ENCODE results near the gene DNAAF1.

DNAAF1 gene

DNA sequence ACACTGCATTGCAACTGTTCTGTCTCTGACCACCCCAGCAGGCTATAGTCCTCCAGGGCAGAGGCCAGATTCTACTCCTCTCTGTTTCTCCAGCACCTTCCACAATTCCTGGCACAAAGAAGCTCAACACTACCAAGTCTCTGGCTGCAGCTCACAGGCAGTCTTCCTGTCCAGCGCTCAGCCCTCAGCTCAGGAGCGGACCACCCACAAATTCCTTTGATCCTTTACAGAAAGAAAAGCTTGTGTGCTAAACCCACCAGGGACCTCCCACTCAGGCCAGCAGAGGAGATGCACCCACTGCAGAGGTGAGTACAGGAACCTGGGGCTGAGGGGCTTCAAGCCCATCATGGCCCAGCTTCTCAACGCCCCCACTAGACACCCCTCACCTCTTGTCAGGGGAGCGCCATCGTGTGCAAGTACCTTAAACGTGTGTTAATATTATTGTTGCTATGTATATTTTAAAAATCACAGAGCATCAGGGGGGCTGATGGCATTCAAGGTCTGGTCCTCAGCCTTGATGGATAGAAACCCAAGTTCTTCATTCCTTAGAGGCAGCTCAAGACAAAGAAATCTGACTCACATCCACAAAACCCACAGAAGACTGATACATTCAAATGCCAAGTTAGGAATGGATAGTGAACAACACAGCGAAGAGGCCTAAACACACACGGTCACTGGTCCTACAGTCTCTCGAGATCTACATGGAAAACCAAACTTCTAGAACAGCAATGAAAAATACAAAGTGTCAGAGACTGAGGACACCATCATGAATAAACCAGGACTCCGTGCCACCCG lies 8.6 kb upstream of the DNAAF1 start:
- no peak overlapping the region for H3K27ac Mint-ChIP-seq (ENCODE audit: low read depth)
- no peak for DNase-seq (ENCODE audit: low spot score in 2 of 2)
- H3K27me3 Mint-ChIP-seq: no peaks in the 10 kb centered on the region
- ATAC-seq (replicated peaks; ENCODE audit: extremely low read depth, poor library complexity, severe bottlenecking): no peak
- H3K4me3 Mint-ChIP-seq: no peak overlapping the region
- no peaks in the 10 kb centered on the region for H3K9me3 Mint-ChIP-seq
- H3K36me3 Mint-ChIP-seq (ENCODE audit: insufficient read depth): peaks cover 3% of the 10 kb centered on the region
- peaks cover 28% of the 10 kb centered on the region for H3K4me1 Mint-ChIP-seq

DNA sequence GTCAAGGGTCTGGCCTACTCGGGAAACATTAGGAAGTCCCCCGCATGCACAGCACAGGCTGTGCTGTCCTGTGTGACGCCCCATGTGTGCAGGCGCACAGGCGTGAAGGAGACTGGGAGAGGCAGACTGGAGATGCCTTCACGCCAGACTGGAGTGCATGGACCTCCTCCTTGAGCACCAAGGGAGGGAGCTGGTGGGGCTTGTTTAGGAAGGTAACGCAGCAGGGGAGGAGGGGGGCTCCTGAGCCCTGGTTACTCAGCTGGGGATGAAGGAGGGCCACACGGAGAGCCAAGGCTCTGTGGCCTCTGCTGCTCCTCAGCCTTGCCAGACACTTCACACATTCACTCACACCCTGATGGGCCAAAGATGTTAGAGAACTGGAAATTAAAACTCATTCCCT lies 7.8 kb upstream of the DNAAF1 start:
- ATAC-seq (replicated peaks; ENCODE audit: extremely low read depth, poor library complexity, severe bottlenecking): no peak
- Mint-ChIP-seq H3K36me3 (ENCODE audit: insufficient read depth) (no peaks in the 10 kb centered on the region), H3K4me3 (no peak overlapping the region), H3K27ac (ENCODE audit: low read depth) (no peak overlapping the region), H3K4me1 (peaks cover 32% of the 10 kb centered on the region), H3K27me3 (no peaks in the 10 kb centered on the region), H3K9me3 (no peaks in the 10 kb centered on the region)
- DNase-seq (ENCODE audit: low spot score in 2 of 2): no peak

DNA sequence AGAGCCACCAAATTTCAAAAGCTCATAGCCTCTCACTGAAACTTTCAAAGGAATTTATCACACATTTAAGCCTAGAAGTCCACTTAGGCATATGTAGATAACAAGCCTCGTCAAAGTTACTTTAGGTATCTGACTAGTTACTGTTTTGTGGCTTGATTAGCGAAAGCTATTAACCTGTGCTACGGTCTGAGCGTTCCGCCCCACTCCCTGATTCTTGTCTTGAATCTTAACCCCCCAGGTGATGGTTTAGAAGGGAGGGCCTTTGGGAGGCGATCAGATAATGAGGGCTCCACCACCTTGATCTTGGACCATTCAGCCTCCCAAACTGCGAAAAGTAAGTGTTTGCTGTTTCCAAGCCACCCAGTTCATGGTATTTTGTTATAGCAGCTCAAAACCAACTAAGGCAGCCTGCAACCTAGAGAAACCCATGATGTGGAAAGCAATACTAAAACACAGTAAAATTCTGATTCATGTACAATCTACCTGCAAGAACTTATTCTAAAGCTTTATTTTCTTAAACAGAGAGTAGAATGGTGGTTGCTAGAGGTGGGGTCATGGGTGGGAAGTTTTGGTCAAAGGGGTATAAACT lies 7.2 kb upstream of the DNAAF1 start:
- Mint-ChIP-seq H3K27me3 (no peaks in the 10 kb centered on the region), H3K4me3 (no peak overlapping the region), H3K4me1 (peaks cover 34% of the 10 kb centered on the region), H3K27ac (ENCODE audit: low read depth) (no peak overlapping the region), H3K36me3 (ENCODE audit: insufficient read depth) (no peaks in the 10 kb centered on the region), H3K9me3 (no peaks in the 10 kb centered on the region)
- DNase-seq (ENCODE audit: low spot score in 2 of 2) (no peak), ATAC-seq (replicated peaks; ENCODE audit: extremely low read depth, poor library complexity, severe bottlenecking) (no peak)

DNA sequence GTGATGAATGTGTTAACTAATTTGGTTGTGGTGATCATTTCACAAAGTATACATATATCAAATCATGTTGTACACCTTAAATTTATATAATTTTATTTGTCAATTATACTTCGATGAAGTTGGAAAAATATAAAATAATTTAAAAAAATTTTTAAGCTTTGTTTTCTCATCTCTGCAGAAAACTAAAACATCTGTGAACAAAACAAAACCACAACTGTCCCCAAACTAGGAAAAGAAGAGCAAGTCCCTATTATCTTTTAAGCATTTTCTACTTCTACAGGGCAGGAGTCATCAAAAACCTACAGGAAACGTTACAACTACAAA lies 6.6 kb upstream of the DNAAF1 start:
- H3K36me3 Mint-ChIP-seq (ENCODE audit: insufficient read depth): no peaks in the 10 kb centered on the region
- no peak overlapping the region for H3K4me3 Mint-ChIP-seq
- DNase-seq (ENCODE audit: low spot score in 2 of 2) (no peak), ATAC-seq (replicated peaks; ENCODE audit: extremely low read depth, poor library complexity, severe bottlenecking) (no peak)
- peaks cover 40% of the 10 kb centered on the region for H3K4me1 Mint-ChIP-seq
- no peaks in the 10 kb centered on the region for H3K9me3 Mint-ChIP-seq
- H3K27me3 Mint-ChIP-seq: no peaks in the 10 kb centered on the region
- no peak overlapping the region for H3K27ac Mint-ChIP-seq (ENCODE audit: low read depth)

DNA sequence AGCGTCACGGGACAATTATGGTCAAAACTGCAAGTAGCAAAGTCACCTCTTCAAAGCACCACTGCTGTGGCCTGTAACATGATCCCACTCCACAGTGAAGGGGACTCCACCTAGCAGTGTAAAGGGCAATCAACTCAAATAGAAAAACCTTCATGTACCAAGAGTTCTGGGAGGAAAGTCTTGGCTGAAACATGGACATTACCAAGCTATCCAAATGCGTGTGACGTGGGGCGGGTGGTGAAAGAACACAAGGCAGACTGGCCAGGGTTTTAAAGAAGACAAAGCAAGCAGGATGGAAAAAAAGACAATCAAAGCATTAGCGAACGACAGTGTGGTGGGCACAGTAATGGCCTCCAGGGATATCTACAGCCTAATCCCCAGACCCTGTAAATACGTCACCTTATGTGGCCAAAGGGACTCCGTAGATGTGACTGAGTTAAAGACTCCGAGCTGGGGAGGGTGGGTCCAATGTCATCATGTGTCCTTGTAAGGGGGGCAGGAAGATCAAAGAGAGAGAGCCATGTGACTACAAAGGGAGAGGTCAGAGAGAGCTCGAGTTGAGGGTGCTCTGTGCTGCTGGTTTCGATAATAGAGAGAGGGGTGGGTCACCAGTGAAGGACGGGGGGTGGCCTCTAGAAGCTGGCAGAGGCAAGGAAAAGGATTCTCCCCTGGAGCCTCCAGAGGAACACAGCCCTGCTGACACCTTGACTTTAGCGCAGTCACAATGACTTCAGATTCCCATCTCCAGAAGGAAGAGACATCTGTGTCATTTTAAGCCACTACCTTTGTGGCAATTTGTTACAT lies 6.1 kb upstream of the DNAAF1 start:
- Mint-ChIP-seq H3K4me3 (no peak overlapping the region), H3K36me3 (ENCODE audit: insufficient read depth) (peaks cover under 1% of the 10 kb centered on the region), H3K27me3 (no peaks in the 10 kb centered on the region), H3K27ac (ENCODE audit: low read depth) (no peak overlapping the region), H3K4me1 (peaks cover 42% of the 10 kb centered on the region), H3K9me3 (no peaks in the 10 kb centered on the region)
- ATAC-seq (replicated peaks; ENCODE audit: extremely low read depth, poor library complexity, severe bottlenecking) (no peak), DNase-seq (ENCODE audit: low spot score in 2 of 2) (no peak)

DNA sequence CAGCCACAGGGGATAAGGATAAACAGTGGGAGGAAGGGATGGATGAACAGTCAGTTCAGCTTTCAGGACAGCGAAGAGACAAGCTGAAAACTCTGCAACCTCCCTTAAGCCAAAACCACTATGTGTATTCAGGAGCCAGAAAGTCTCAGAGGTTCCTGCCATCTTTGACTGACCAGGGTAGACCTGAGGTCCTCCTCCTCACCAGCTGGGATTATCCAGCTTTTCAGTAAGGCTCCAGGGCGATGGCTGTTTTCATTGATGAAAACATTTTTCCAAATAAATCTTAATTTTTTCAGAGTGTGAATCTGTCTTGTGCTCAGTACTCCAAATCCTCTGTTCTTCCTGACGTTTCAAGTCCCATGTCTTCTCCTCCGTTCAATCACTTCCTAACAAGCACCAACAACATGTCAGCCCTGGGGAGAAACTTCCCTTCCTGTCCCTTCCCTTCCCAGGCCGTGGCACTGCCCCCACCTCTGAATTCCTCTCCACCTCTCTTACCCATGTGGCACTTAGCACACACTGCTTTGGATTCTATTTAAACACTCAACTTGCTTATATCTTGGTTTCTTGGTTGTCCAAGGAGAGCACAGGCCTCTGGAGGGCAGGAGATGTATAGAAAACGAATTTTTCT lies 5.4 kb upstream of the DNAAF1 start:
- ATAC-seq (replicated peaks; ENCODE audit: extremely low read depth, poor library complexity, severe bottlenecking): no peak
- H3K4me3 Mint-ChIP-seq: no peak overlapping the region
- H3K36me3 Mint-ChIP-seq (ENCODE audit: insufficient read depth): peaks cover 8% of the 10 kb centered on the region
- H3K4me1 Mint-ChIP-seq: peaks cover 48% of the 10 kb centered on the region
- H3K27ac Mint-ChIP-seq (ENCODE audit: low read depth): no peak overlapping the region
- no peak for DNase-seq (ENCODE audit: low spot score in 2 of 2)
- H3K27me3 Mint-ChIP-seq: no peaks in the 10 kb centered on the region
- H3K9me3 Mint-ChIP-seq: no peaks in the 10 kb centered on the region

DNA sequence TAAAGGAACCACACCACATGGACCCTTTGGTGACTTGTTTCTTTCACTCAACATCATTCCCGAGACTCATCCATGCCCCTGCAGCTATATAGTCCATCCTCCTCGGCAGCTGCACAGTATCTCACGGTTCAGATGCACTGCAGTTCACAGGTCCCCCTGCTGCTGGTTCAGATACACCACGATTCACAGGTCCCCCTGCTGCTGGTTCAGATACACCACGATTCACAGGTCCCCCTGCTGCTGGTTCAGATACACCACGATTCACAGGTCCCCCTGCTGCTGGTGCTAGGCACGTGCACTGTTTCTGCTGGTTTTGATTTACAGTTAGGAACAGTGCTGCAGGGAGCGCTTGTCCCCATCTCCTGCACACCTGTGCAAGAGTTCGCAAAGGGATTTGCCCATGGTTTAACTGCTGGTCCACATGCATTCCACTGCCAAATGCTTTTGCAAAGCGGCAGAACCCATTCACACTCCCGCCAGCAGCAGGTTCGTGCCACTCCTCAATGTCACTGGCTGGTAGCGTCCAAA lies 3.9 kb upstream of the DNAAF1 start:
- Mint-ChIP-seq H3K27ac (ENCODE audit: low read depth) (no peak overlapping the region), H3K9me3 (no peaks in the 10 kb centered on the region), H3K4me3 (no peak overlapping the region), H3K27me3 (no peaks in the 10 kb centered on the region), H3K36me3 (ENCODE audit: insufficient read depth) (peaks cover 9% of the 10 kb centered on the region), H3K4me1 (peaks cover 41% of the 10 kb centered on the region)
- DNase-seq (ENCODE audit: low spot score in 2 of 2): no peak
- no peak for ATAC-seq (replicated peaks; ENCODE audit: extremely low read depth, poor library complexity, severe bottlenecking)

DNA sequence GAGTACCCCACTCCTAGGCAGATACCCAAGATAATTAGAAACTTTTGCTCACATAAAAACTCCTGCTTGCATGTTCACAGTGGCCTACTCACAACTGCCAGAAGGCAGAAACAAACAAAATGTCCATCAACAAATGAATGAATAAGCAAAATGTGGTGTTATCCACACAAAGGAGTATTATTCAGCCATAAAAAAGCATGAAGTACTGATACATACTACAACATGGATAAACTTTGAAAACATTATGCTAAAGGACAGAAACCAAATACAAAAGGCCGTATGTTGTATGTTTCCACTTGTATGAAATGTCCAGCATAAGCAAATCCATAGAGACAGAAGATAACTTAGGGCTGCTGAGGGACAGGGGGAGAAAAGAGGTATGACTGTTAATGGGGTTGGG lies 2.0 kb upstream of the DNAAF1 start:
- Mint-ChIP-seq H3K36me3 (ENCODE audit: insufficient read depth) (peaks cover 9% of the 10 kb centered on the region), H3K27ac (ENCODE audit: low read depth) (no peak overlapping the region), H3K27me3 (peaks cover under 1% of the 10 kb centered on the region), H3K4me1 (peaks cover 31% of the 10 kb centered on the region), H3K4me3 (peak overlapping the region; percentile 31), H3K9me3 (no peaks in the 10 kb centered on the region)
- no peak for DNase-seq (ENCODE audit: low spot score in 2 of 2)
- no peak for ATAC-seq (replicated peaks; ENCODE audit: extremely low read depth, poor library complexity, severe bottlenecking)

DNA sequence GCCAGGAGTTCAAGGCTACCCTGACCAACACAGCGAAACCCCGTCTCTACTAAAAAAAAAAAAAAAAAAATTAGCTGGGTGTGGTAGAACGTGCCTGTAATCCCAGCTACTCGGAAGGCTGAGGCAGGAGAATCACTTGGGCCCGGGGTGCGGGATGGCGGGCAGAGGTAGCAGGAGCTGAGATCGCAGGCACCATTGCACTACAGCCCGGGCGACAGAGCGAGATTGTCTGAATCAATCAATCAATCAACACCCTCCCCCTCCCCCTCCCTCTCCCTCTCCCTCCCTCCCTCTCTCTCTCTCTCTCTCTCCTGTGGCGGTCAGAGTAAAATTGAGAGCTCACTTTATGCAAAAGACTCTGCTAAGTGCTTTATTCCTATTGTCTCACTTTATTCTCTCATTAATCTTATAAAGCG lies 1.3 kb upstream of the DNAAF1 start:
- Mint-ChIP-seq H3K4me1 (peaks cover 29% of the 10 kb centered on the region), H3K36me3 (ENCODE audit: insufficient read depth) (peaks cover 9% of the 10 kb centered on the region), H3K27me3 (peaks cover 8% of the 10 kb centered on the region), H3K9me3 (no peaks in the 10 kb centered on the region), H3K4me3 (peak overlapping the region; percentile 95), H3K27ac (ENCODE audit: low read depth) (peak overlapping the region; percentile 93)
- DNase-seq (ENCODE audit: low spot score in 2 of 2): no peak
- no peak for ATAC-seq (replicated peaks; ENCODE audit: extremely low read depth, poor library complexity, severe bottlenecking)

DNA sequence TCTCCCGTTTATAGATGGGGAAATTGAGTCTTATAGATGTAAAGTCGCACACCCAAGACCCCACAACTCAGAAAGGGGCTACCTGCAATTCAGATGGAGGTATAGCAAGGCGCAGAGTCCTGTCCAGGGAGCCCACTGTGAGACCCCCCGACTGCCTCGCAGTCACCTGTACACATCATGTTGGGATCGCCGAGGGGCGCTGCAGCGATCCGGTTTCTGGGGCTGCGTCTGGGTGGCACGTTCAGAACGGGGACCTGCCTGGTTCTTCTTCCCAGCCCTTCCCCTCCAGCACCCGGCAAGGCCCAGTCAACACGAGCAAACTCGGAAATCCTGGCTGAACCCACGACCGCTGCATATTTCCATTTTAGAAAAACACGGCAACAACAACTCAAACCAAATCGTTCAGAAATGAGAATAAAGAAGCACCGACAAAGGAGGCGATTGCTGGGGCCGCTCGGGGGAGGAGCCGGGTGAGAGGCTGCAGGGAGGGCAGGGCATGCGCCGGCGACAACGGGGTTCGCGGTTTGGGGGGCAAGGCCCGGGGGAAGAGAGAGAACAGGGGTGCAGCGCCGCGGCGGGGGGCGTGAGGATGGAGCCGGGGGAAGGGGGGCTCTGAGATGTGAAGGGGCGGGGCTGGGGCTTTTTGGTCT lies 774 bp upstream of the DNAAF1 start:
- ATAC-seq (replicated peaks; ENCODE audit: extremely low read depth, poor library complexity, severe bottlenecking): peak; percentile 60
- Mint-ChIP-seq H3K9me3 (no peaks in the 10 kb centered on the region), H3K36me3 (ENCODE audit: insufficient read depth) (peaks cover 9% of the 10 kb centered on the region), H3K4me3 (peak overlapping the region; percentile 95), H3K27ac (ENCODE audit: low read depth) (peak overlapping the region; percentile 93), H3K27me3 (peaks cover 11% of the 10 kb centered on the region), H3K4me1 (peaks cover 23% of the 10 kb centered on the region)
- peak; percentile 15 to 27 for DNase-seq (ENCODE audit: low spot score in 2 of 2)

DNA sequence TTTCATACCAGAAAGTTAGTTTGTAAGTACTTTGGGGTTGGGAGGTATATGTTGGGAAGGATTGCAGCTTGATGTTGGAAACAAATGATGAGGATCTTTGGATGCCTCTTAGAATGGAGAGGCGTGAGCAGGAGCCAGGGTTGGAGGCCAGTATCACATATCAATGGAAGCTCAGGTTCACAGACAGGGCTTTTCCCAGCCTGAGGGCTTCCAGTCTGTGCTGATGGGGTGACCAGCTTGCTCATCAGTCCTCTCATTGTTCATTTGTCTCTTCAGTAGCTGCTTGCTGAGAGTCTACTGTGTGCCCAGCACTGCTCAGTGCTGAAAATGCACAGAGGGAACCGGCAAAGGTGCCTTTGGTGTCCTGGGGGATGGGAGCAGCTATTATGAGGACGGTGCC lies 5.8 kb downstream of the DNAAF1 start:
- ATAC-seq (replicated peaks; ENCODE audit: extremely low read depth, poor library complexity, severe bottlenecking) (no peak), DNase-seq (ENCODE audit: low spot score in 2 of 2) (no peak)
- H3K27ac Mint-ChIP-seq (ENCODE audit: low read depth): no peak overlapping the region
- no peaks in the 10 kb centered on the region for H3K4me1 Mint-ChIP-seq
- H3K9me3 Mint-ChIP-seq: no peaks in the 10 kb centered on the region
- peaks cover 37% of the 10 kb centered on the region for H3K27me3 Mint-ChIP-seq
- no peak overlapping the region for H3K4me3 Mint-ChIP-seq
- no peaks in the 10 kb centered on the region for H3K36me3 Mint-ChIP-seq (ENCODE audit: insufficient read depth)

DNA sequence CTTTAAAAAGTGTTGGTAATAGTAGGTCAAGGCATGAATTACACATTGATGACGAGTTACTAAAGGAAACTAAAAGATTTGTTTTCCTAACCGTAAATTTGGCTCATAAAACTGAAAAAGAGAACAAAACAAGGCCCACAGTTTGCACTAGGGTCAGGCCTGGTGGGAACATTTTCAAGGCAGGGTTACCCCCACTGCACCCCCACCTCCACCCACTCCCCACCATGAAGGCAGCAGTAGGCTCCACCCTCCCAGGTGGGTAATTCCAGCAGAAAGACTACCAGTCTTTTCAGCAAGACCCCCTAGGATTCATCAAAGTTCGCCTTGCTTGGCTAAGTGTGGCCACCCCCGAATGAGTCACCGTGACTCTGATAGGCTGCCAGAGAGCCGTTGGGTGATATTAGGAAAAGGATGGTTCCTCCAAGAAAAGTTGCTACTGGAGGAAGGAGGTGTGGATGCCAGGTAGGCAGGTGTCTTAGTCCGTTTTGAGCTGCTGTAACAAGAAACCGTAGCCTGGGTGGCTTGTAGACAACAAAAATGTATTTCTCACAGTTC lies 8.6 kb downstream of the DNAAF1 start:
- peaks cover 57% of the 10 kb centered on the region for H3K27me3 Mint-ChIP-seq

More for the DNA sequence above, 8.6 kb downstream of the DNAAF1 start:
- no peaks in the 10 kb centered on the region for H3K36me3 Mint-ChIP-seq (ENCODE audit: insufficient read depth)
- no peak overlapping the region for H3K4me3 Mint-ChIP-seq
- no peaks in the 10 kb centered on the region for H3K4me1 Mint-ChIP-seq
- H3K9me3 Mint-ChIP-seq: no peaks in the 10 kb centered on the region
- ATAC-seq (replicated peaks; ENCODE audit: extremely low read depth, poor library complexity, severe bottlenecking) (no peak), DNase-seq (ENCODE audit: low spot score in 2 of 2) (no peak)
- no peak overlapping the region for H3K27ac Mint-ChIP-seq (ENCODE audit: low read depth)
